Glomerular visceral epithelial cell (primary cell): Measurements from ENCODE around the gene CD72.
"Not testable (repeated sequence)": the region's sequence is repeated elsewhere in the genome, so short reads cannot be mapped to it uniquely, and the experiment has no call there.

ENCODE experiments used
- DNase-seq: peaks from one replicate; pipeline ENCODE4 v3.0.0-alpha.2; 2016; ENCODE audit errors: extremely low spot score

The CD72 gene

GRCh38 chr9:35588506-35588905, 29.7 kb downstream of the CD72 start:
- not testable (repeated sequence) for DNase-seq

GRCh38 chr9:35584681-35585080, 33.5 kb downstream of the CD72 start:
- not testable (repeated sequence) for DNase-seq

GRCh38 chr9:35583521-35583920, 34.7 kb downstream of the CD72 start:
- DNase-seq: not testable (repeated sequence)

GRCh38 chr9:35579659-35580227, 38.5 kb downstream of the CD72 start:
- not testable (repeated sequence) for DNase-seq

- DNase-seq: no peak
Observed at GRCh38 chr9:35579130-35579529, 39.1 kb downstream of the CD72 start.

GRCh38 chr9:35577486-35577885, 40.7 kb downstream of the CD72 start:
- DNase-seq: no peak

- no peak for DNase-seq
Observed at GRCh38 chr9:35575478-35575877, 42.7 kb downstream of the CD72 start.

GRCh38 chr9:35574578-35575122, 43.6 kb downstream of the CD72 start:
- DNase-seq: no peak

GRCh38 chr9:35570709-35571504, 47.3 kb downstream of the CD72 start:
- no peak for DNase-seq

GRCh38 chr9:35569206-35569605, 49.0 kb downstream of the CD72 start:
- DNase-seq: no peak

- DNase-seq: no peak
Observed at GRCh38 chr9:35568196-35568595, 50.0 kb downstream of the CD72 start.

GRCh38 chr9:35566417-35566816, 51.8 kb downstream of the CD72 start:
- DNase-seq: peak; percentile 23

GRCh38 chr9:35564658-35565061, 53.6 kb downstream of the CD72 start:
- DNase-seq: no peak

- DNase-seq: no peak
Observed at GRCh38 chr9:35563791-35564197, 54.4 kb downstream of the CD72 start.

- no peak for DNase-seq
Observed at GRCh38 chr9:35562895-35563780, 55.1 kb downstream of the CD72 start.

GRCh38 chr9:35561468-35562261, 56.5 kb downstream of the CD72 start:
- DNase-seq: no peak

- no peak for DNase-seq
Observed at GRCh38 chr9:35560625-35561337, 57.4 kb downstream of the CD72 start.
